T-helper 2 cell (primary cell): ENCODE measurements around the gene GPR161.

Source experiments
- DNase-seq, 5 experiments: peaks; one replicate each; pipeline versions ENCODE4 v3.0.0 to v3.0.0-alpha.2; 2012 to 2022

GPR161 gene

DNA sequence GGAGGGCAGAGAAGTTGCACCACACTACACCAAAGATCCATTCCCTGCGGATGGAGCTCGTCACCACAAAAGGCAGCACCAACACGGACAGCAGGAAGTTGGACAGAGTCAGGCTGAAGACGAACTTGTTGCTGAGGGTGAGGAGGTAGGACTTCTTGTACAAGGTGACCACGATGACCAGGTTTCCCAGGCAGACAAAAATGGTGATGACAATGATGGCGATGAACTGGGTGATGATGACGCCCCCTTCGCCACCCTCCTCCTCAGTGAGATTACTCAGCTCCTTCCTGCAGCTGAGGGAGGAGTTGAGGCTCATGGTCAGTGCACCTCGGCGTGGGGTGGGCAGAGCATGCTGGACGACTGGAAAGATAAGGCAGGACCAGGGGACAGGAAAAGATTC, 32.2 kb downstream of the GPR161 start:
- no peak for DNase-seq

DNA sequence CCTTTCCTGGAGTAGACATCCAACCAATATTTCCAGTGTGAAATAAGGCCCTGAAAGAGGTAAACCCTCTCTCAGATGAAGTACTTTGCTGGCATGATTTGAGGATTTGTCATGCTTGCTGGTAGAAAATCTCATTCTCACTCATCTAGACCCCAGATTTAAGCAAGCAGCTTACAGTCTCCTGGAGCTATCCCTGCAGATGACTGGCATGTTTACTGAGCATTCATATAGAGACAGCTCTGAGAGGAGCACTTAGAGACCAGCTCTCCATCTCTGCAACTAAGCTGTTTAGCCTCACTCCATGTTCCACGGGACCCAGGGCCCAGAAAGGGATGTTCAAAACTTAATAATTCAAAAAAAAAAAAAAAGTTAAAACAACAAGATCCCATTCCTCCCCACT, 34.2 kb downstream of the GPR161 start:
- no peak for DNase-seq

DNA sequence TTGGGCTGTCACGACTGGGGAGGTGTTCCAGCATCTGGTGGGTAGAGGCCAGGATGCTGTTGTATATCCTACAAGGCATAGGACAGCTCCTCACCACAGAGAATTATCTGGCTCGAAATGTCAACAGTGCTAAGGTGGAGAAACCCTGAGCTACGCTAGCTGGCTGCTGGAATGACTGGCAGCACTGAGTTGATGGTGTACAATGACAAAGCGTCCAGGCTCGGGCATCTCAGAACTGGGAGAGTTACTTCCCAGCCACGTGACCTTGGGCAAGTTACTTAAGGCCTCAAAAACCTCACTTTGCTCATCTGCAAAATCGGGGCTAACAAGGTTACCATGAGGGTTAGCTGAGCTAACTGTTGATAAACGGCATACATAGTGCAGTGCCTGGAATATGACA, 35.4 kb downstream of the GPR161 start:
- DNase-seq: no peak

DNA sequence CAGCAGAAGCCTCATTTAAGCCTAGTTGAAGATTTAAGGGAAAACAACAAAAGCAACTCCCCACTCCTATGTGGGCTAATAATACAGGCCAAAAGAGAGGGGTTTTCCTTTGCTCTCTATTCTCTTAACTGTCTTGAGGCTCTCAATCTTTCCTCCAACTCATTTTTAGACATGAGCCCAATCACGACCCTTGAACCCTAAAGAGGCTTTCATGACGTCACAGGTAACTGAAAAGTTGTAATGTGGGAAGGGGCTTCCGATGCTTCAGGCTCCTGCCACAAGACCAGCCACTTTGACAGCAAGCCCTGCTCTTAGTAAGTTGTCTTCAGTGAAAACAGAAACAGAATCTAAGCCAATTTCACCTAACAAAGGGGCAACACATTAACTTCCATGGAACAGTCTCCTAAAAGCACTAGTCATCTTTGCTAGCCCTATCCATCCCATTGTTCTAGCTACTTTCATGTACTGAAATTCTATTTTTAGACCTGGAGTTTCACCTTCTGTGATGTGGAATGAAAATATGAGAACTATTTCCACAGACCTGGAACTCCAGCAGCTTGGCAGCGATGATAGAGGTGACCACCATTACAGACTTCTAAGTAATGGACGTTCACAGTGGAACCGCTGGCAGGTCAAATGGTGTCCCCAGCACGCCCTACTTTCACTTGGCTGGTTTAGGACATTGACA, 36.3 kb downstream of the GPR161 start:
- DNase-seq: no peak

DNA sequence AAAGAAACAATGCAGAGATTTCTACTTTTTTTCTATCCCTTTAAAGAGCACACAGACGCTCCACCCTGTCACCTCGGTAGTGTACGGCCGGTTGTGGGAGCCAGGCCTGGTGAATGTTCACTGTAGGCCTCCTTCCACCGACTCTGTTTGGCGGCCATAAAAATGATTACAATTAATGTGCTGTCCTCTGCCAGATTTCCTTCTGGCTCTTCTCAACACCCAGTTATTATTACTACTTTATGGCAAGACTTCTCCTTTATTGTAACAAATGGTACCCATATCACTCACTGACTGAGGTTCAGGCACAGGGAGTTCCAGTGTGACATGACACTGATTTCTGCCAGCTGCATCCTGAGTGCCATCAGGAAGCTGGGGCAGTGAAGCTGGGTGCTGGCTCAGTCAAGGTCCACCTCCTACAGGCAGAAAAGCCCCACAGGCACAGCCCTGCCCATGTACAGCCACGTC, 37.4 kb downstream of the GPR161 start:
- DNase-seq: no peak

DNA sequence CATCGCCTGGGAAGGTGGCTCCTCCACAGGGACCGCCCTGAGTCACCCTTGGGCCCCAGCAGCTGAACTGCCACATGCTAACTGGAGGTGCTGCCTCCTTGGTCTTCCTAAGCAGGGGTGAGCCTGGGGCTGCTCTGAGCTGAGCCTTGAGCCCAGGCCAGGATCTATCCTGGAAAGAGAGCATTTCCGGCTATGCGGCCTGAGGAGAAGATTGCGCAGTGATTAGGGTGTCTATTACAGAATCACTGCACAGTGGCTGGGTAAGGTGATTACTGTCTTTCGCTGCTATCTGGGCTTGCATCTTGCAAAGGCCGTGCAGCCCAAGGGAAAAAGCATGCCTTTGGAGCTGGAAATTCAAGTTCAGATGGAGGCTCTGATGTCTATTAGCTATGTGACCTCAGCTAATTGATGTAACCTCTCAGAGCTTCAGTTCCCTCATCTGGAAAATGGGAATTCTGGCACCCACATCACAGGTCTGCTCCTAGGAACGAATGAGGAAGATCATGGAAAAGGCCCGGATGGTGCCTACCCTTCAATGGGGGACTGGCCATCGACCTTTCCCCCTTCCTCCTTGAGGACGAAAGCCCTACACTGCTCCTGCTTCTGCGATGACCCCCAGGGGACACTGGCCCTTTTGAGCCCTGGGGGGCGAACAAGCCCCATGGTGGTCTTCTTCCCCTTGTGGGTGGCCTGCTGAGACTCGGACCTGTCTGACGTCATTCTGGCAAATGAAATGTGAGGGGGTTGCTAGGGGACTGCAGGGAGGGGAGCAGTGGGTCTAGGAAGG, 38.0 kb downstream of the GPR161 start:
- DNase-seq: no peak

DNA sequence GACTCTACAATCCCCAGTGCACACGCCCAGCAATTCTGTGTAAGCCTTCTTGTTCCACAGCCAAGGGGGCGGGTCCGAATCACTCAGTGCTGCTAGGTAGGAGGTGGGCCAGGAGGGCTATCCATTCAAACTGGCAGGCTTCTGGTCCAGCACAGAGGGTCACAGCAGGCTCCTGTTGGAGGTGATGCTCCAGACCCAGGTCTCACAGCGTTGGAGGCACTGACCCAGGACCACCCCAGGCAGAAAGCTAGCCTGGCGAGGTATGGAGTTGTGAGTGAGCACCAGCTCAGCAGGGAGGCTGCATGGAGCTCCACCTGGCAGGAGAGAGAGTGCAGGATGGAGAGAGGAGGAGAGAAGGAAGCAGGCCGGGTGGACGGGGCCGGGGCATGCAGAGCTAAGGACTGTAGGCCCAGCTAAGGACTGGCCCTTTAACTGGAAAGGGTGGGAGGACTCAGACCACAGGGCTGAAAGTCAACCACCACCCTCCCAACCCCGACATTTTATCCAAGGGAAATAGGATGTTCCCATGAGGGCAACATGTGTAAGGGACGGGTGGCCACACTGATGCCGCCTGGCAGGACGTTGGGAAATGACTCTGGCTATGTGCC, 38.7 kb downstream of the GPR161 start:
- DNase-seq: no peak

DNA sequence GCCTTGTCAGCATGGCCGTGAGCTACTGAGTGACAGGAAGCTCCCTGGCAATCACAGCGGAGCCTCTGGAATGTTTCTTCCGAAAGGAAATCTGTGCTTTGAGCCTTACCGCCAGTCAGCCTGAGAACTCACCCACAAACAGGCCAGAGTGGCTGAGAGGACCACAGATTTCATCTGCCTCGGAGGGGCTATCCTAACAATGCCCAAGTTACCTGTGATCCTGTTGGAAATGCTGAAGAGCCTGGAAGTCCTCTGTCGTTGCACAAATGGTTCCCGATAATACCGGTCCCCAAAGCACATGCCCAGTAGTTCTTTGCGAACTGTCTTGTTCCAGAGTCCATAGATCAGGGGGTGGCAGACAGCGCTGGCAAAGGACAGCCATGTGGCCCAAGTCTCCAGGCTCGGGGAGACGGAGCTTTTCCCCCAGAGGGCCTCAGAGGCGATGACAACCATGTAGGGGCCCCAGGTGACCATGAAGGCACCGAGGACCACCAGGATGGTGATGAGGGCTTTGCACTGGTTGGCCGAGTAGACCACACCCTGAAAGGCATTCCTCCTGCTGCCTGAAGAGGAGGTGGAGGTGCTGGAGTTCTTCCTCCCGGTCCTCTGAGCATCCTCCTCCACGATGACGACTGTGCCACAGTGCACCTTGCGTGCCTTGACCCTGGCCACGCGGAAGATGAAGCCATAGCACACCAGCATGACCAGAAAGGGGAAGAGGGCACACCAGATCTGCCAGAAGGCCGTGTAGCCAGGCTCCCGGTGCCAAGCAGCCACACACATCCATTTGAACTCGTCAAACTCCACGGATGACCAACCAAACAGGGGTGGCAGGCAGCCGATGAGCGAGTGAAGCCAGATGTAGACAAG, 40.2 kb downstream of the GPR161 start:
- DNase-seq: no peak

DNA sequence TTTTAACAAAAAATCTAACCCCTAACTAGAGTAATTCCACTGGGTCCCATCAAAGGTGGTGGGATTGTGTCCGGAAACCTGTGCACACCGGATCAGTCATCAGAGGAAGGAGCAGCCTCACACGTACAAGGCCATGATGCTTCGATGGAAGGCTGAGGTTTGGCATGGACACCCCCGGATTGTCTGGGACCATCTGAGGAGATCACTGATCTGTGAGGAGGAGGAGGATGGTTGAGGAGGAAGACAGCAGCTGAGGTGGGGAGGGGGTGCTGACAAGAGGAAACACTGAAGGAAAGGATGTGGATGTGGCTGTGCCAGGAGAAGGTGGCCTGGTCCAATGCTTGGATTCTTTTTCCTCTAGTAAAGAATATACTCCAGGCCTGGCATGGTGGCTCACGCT, 41.3 kb downstream of the GPR161 start:
- DNase-seq: no peak

DNA sequence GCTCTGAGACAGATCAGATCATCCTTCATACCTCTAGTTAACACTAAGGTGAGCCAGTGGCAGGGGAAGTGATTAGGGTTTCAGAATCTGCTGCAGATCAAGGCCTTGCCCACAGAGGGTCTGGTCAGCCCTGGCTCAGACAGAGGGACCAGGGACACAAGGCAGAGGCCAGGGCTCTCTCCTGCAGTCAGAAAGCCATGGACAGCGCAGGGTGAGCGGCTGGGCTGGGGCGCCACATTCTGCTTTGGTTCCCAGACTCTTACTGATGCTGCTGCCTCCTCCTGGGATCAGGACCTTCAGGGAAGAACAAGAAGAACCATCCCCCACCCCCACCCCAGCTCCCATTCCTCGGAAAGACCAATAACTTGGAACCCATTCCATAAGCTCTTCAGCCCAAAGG, 43.1 kb downstream of the GPR161 start:
- no peak for DNase-seq

DNA sequence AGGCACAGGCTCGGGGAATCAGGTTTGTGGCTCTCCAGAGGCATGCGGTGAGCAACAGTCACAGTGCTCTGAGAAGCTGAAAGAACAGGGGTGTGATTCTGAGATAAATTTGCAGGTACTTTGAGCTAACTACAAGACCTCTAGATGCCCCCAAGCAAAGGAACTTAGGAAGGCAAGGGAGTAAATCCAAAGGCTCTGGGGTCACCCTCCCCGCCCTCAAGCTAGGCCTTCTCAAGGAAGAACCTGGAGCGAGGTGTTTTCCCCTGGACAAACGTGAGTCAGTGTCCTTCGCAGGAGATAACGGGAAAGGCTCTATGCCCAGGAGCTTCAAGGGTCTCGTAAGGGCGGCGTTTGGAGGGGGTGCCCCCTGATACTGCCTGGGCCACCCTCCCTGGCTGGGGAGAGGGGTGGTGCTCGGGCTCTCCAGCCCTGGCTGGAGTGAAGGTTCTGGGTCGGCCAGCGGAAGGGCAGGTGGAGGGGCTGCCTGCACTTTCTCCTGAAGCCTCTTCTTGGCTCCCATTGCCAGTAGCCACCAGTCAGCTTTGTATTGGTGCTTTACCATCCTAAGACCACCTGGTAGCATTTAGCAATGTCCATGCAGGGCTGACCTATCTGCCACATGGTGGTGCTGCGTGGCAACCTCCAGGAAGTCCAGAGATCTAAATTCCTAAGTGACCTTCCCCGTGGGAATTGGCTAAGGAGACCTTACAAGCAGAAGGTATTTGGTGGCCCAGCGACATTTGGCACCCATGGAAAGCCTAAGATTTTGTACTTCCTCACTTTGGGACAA, 44.0 kb downstream of the GPR161 start:
- no peak for DNase-seq

DNA sequence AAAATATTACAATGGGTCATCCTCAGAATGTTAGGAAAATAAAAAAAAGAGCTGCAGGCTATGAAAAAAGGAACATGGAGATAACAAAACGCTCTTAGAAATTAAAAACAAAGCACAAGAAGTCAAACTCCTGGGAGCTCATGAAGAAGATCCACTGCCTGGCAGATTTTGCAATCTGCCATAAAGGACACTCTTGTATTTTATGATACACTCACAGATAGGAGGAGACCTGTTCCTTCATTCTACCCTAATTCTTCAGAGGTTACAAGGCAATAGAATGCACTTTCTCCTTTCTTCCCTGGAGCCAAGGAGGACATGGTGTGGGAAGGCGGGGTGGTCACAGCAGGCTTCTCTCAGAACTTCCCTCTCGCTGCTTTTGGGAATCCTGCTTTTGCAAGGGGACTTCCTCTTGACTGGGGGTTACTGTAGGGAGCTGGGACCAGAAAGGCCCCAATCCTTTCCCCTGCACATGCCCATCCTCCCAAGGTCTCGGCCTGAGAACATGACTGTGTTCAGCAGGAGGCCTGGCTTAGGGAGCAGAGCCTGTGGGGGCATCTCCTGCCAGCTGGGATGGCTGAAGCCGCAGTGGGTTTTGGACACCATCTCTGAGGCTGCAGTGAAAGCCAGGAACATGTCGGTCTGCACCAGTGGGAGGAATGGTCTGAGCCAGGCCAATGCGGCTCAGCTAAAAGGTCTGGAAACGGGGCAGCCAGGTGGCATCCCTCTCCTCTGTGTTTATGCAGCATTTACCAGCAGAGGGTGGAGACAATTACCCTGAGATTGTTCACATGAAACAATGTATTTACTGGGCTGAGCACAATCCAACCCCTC, 44.8 kb downstream of the GPR161 start:
- DNase-seq: no peak

DNA sequence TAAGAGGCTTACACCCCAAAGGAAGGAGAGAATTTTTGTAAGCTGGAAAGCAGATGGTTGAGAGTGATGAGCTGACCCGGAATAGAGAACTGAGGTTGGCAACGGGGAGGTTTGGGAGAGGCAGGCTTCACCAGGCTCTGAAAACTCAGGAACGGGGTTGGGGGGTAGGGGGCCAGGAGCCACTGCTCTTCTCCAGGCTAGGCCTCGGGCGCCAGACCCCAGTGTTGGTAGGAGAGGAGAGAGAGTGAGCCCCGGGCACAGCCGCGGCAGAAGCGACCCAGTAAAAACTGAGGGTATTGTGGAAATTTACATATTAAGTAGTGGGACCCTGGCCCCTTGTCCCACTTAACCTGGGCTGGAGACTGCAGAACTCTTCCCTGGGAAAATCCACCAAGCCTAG, 45.7 kb downstream of the GPR161 start:
- DNase-seq: no peak

DNA sequence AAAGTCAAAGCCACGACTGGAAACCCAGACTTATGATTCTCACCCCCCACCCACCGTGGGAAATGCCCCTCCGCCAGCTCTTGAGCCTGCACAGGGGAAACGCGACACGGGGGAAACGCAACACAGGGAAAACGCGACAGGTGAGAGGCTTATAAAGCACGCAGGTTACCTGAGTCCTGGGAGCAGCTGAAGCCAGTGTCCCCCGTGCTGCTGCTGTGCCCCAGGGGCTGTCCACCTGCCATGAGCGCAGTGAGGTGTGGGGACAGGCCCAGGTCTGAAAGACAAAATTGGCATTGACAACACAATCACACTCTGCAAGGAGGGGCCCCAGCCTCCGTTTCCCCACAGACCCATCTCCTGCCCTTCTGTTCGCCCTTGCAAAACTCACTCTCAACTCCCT, 46.3 kb downstream of the GPR161 start:
- DNase-seq: no peak

DNA sequence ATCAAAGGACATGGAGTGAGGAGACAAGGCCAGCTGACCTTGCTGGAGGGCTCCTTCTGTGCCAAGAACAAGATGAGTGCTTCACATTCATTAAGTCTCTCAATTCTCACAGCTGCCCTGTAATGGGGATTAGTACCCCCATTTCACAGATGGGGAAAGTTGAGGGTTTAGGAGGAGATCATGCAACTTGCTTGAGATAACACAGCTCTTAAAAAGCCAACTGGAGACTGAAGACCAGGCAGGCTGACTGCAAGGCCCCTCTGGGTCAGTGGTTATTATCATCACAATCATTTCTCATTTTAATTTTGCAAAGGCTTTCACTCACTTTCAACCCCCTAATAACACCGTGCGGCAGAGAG, 46.8 kb downstream of the GPR161 start:
- DNase-seq: no peak

DNA sequence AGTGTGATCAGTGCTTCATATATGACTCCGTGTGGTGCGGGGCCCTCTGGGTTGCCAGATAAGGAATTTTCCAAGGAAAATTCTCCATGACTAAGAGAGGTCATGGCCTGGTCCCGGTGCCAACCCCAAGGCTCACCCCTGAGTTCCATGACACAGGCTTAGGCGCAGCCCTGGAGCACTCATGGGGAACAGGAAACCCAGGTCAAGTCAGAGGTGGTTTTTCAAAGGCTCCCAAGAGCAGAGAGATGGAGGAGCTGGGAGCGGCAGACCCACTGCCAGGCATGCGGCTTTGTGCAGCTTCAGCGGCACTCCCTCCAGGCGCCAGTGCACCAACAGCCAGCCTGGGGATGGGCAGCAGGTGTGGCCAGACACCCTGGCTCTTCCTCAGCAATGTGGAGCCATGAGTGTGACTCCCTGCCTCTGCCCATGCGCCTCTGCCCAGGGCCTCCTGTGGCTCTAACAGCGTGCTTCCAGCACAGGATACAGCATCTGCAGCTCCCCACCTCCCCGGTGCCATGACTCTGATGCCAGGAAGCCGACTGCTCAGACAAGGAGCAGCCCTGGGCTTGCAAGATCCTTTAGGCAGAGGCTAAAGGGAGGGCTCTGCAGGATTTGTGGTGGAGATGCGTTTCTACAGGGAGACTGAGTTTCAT, 47.3 kb downstream of the GPR161 start:
- DNase-seq: no peak

DNA sequence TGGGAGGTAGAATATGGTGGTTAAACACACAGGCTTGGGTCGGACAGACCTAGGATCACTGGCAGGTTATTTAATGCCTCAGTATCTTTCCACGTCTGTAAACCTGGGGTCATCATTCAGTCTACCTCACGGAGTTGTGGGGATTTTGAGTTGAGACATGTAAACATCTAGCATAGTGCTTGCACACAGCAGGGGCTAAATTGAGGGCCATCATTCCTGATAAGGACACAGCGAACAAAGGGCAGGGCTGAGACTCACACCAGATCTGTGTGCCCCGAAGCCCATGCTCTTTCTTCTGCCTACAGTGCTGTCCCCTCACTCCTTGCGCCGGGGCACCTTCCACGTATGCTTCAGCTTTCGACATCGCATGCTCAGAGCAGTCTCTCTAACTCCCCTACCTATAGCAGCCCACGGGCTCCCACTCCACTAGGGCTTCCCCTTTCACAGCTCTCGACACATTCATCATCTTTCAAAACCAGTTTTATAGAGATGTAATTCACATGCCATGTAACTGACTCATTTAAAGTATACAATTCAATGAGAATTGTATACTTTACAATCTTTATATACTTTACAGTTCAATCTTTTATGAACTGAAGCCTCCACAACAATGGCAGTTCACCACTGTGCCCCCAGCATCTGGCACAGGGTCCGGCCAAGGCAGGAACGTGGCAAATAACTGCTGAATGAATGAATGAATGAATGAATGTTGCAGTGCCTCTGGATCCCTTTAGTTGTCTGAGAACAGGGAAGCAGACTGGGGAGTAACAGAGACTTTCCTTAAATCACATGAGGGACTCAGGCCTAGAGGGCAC, 48.0 kb downstream of the GPR161 start:
- no peak for DNase-seq

DNA sequence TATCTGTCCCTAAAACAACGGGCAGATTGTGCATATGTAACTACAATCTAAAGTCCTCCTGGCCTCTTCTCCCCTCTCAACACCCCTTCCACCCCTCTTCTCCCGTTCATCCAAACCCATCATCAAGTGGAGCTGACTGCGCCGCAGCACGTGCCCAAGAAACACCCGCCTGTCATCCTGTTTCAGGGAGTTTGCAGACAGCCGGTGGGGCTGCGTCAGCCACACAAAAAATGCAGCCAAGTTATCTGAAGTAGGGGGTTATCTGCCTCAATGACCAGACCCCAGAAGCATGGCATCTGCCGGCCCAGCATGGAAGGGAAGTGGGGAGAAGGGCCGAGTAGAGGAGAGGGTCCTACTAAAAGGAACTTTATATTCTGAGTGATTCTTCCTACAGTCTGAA, 49.0 kb downstream of the GPR161 start:
- no peak for DNase-seq

DNA sequence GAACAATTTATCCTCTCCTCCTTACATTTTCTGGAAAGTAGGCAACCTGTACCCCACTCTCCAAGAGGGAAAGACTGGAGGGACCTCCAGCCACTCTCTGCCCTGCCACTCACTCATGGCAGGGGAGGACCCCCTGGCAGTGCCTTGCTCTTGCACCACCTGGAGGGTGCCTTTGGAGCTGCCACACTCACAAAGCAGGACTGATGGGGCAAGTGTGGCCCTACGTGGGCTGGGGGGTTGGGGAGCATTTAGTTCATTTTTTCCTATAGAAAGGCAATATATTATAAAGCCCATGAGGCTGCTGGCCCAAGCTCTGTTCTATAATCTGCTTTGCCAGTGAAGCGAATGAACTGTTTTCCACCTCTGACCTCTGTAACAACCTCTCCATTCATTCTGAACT, 50.3 kb downstream of the GPR161 start:
- no peak for DNase-seq

DNA sequence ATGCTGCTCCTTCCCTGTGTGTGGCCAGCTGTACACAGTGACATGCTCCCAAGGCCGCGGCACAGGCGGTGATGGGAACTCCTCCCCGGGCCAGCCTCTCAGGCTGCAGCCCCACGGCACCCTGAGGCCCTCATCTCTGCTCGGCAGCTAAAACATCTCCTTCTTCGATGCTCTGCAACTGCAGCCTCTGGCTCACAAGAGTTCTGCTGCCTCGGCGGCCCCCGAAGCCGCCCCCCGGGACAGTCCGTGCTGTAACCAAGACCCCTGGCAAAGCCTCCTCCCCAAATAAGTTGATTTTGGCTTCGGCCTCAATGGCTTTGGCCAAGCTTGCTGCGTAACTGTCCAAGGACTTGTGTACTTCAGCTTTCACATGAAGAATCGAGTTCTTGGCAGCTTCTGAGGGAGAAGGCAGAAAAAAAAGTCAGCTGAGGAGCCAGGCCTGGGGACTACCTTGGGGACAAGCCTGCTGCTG, 51.3 kb downstream of the GPR161 start:
- no peak for DNase-seq
